SK-N-SH (cell line): ENCODE measurements around the gene PPP1R11. TPM values are rescaled to one million over a fixed set of nuclear protein-coding genes. Genes with fewer than 3 reads are reported as not detected.

Experiments
- CTCF ChIA-PET: fragments of 300-600, 350-600 bp; formaldehyde crosslinking; extraction: SDS; loops from one replicate; lab custom pipeline; 2021; lab: Yijun Ruan, JAX
- POLR2A ChIA-PET: fragments of 350-600 bp; sonication (Branson Sonifier 250); formaldehyde crosslinking; extraction: SDS; loops from one replicate; lab custom pipeline; 2020; ENCODE audit warnings: antibody characterized with exemption, inconsistent platforms; lab: Yijun Ruan, JAX
- DNase-seq: peaks from one replicate; pipeline ENCODE4 v3.0.0; 2012
- H2AFZ ChIP-seq: fragments of 200-600 bp; sonication (generic); 2 replicates; pipeline ENCODE4 v1.8.1; 2016; ENCODE audit warnings: antibody characterized with exemption, mild to moderate bottlenecking, low read depth
- H3F3A ChIP-seq: fragments of 200-600 bp; sonication (generic); replicated peaks from 2 replicates; pipeline ENCODE3; 2016; ENCODE audit warnings: antibody characterized with exemption, mild to moderate bottlenecking; ENCODE audit not compliant: insufficient read depth
- H3K27ac ChIP-seq, 2 experiments: fragments of 200-500 bp in 1 of 2; fragments of 200-600 bp in 1 of 2; sonication (Bioruptor generic) in 1 of 2; sonication (generic), shearing (Covaris generic) in 1 of 2; 2 replicates each; pipeline versions ENCODE4 v1.5.1 to v1.6.1; 2014 to 2016; ENCODE audit warnings: low read depth in 2 of 2, inconsistent platforms in 1 of 2, low read length in 1 of 2, mild to moderate bottlenecking in 1 of 2, mixed read lengths in 1 of 2
- H3K27me3 ChIP-seq: fragments of 200-600 bp; sonication (generic), shearing (Covaris generic); 2 replicates; pipeline ENCODE4 v1.6.1; 2016; ENCODE audit warnings: mixed run types; ENCODE audit not compliant: insufficient read depth
- H3K36me3 ChIP-seq, 2 experiments: fragments of 200-500 bp in 1 of 2; fragments of 200-600 bp in 1 of 2; sonication (Bioruptor generic) in 1 of 2; sonication (generic) in 1 of 2; replicated peaks in 1 of 2; 2 replicates each; pipeline versions ENCODE3 to v1.5.1; 2014 to 2016; ENCODE audit warnings: low read length in 1 of 2, mild to moderate bottlenecking in 1 of 2; ENCODE audit not compliant: insufficient read depth in 2 of 2, control insufficient read depth in 1 of 2
- H3K4me1 ChIP-seq, 2 experiments: fragments of 200-500 bp in 1 of 2; fragments of 200-600 bp in 1 of 2; sonication (Bioruptor generic) in 1 of 2; sonication (generic), shearing (Covaris generic) in 1 of 2; 2 replicates each; pipeline versions ENCODE4 v1.5.1 to v1.6.1; 2014 to 2016; ENCODE audit warnings: low read depth in 1 of 2, low read length in 1 of 2, mixed run types in 1 of 2; ENCODE audit not compliant: insufficient read depth in 2 of 2, control insufficient read depth in 1 of 2
- H3K4me2 ChIP-seq: fragments of 200-600 bp; sonication (generic), shearing (Covaris generic); 2 replicates; pipeline ENCODE4 v1.6.1; 2017; ENCODE audit warnings: mixed run types
- H3K4me3 ChIP-seq, 2 experiments: fragments of 200-500 bp in 1 of 2; fragments of 200-600 bp in 1 of 2; sonication (Bioruptor generic) in 1 of 2; sonication (generic), shearing (Covaris generic) in 1 of 2; 2 replicates each; pipeline versions ENCODE4 v1.5.1 to v1.8.1; 2014 to 2016; ENCODE audit warnings: low read depth in 2 of 2, inconsistent platforms in 1 of 2, low read length in 1 of 2, mild to moderate bottlenecking in 1 of 2, mixed read lengths in 1 of 2, moderate library complexity in 1 of 2
- H3K79me2 ChIP-seq: fragments of 200-600 bp; sonication (generic); 2 replicates; pipeline ENCODE4 v1.8.1; 2017; ENCODE audit warnings: mild to moderate bottlenecking; ENCODE audit not compliant: insufficient read depth
- H3K9ac ChIP-seq: fragments of 200-600 bp; sonication (generic); 2 replicates; pipeline ENCODE4 v1.6.1; 2017; ENCODE audit warnings: mixed run types
- H3K9me2 ChIP-seq: fragments of 200-600 bp; sonication (generic); 2 replicates; pipeline ENCODE4 v1.6.1; 2017; ENCODE audit warnings: mixed run types
- H3K9me3 ChIP-seq: fragments of 200-600 bp; sonication (generic); 2 replicates; pipeline ENCODE4 v1.6.1; 2017; ENCODE audit warnings: mixed run types, mild to moderate bottlenecking, moderate library complexity
- H4K20me1 ChIP-seq: fragments of 200-600 bp; sonication (generic); 2 replicates; pipeline ENCODE4 v1.6.1; 2017; ENCODE audit warnings: mild to moderate bottlenecking, mixed run types; ENCODE audit not compliant: insufficient read depth
- CHD2 ChIP-seq: fragments of 150-350 bp; IDR thresholded peaks from 2 replicates; pipeline ENCODE4 v1.6.1; 2018; ENCODE audit warnings: low read length; ENCODE audit not compliant: partially characterized antibody
- ELF1 ChIP-seq: IDR thresholded peaks from 2 replicates; pipeline ENCODE4 v1.4.0; 2012
- EP300 ChIP-seq, 2 experiments: IDR thresholded peaks; 2 replicates each; pipeline versions ENCODE4 v1.4.0 to v1.6.1; 2012; ENCODE audit warnings: borderline replicate concordance in 1 of 2, low read depth in 1 of 2, low read length in 1 of 2
- FOSL2 ChIP-seq: IDR thresholded peaks from 2 replicates; pipeline ENCODE4 v1.4.0; 2012; ENCODE audit warnings: low read depth, mild to moderate bottlenecking, moderate library complexity, borderline replicate concordance
- GABPA ChIP-seq: IDR thresholded peaks from 2 replicates; pipeline ENCODE4 v1.4.0; 2012; ENCODE audit warnings: low read depth, mild to moderate bottlenecking
- GATA2 ChIP-seq: sonication (generic); formaldehyde crosslinking; IDR thresholded peaks from 2 replicates; pipeline ENCODE4 v1.5.0; 2020; ENCODE audit warnings: mild to moderate bottlenecking, missing genetic modification reagents
- IRF3 ChIP-seq: fragments of 150-350 bp; IDR thresholded peaks from 2 replicates; pipeline ENCODE4 v1.6.1; 2016; ENCODE audit warnings: mild to moderate bottlenecking, low read depth, low read length
- MAX ChIP-seq: IDR thresholded peaks from 2 replicates; pipeline ENCODE4 v1.4.0; 2012; ENCODE audit warnings: low read depth
- MXI1 ChIP-seq: IDR thresholded peaks from 2 replicates; pipeline ENCODE4 v1.6.1; 2012; ENCODE audit warnings: mild to moderate bottlenecking, low read depth, low read length, improper control_type of control experiment
- NFIC ChIP-seq: IDR thresholded peaks from 2 replicates; pipeline ENCODE4 v1.4.0; 2012; ENCODE audit warnings: borderline replicate concordance
- POLR2AphosphoS5 ChIP-seq: IDR thresholded peaks from 2 replicates; pipeline ENCODE4 v1.6.1; 2012; ENCODE audit warnings: low read depth, low read length
- RAD21 ChIP-seq: IDR thresholded peaks from 2 replicates; pipeline ENCODE4 v1.6.1; 2012; ENCODE audit warnings: mild to moderate bottlenecking, low read length
- REST ChIP-seq: IDR thresholded peaks from 2 replicates; pipeline ENCODE4 v1.6.1; 2012; ENCODE audit warnings: mild to moderate bottlenecking, low read depth, low read length, moderate library complexity
- RXRA ChIP-seq: IDR thresholded peaks from 2 replicates; pipeline ENCODE4 v1.4.0; 2012; ENCODE audit warnings: low read depth, mild to moderate bottlenecking, borderline replicate concordance
- SMC3 ChIP-seq: IDR thresholded peaks from 2 replicates; pipeline ENCODE4 v1.6.1; 2012; ENCODE audit warnings: low read depth, low read length, improper control_type of control experiment
- TAF1 ChIP-seq: IDR thresholded peaks from 2 replicates; pipeline ENCODE4 v1.6.1; 2012; ENCODE audit warnings: low read depth, mild to moderate bottlenecking, low read length, moderate library complexity, borderline replicate concordance
- TEAD4 ChIP-seq: IDR thresholded peaks from 2 replicates; pipeline ENCODE4 v1.4.0; 2012; ENCODE audit warnings: mild to moderate bottlenecking, borderline replicate concordance; ENCODE audit not compliant: insufficient read depth
- USF1 ChIP-seq: IDR thresholded peaks from 2 replicates; pipeline ENCODE4 v1.4.0; 2012; ENCODE audit warnings: low read depth, borderline replicate concordance
- YY1 ChIP-seq: IDR thresholded peaks from 2 replicates; pipeline ENCODE4 v1.4.0; 2012; ENCODE audit warnings: low read depth, mild to moderate bottlenecking
- WGBS: methylation state at CpG from one replicate; pipeline ENCODE4 v1.1.6; 2017; ENCODE audit warnings: low lambda C conversion rate; 5-methylcytosine and 5-hydroxymethylcytosine counted together
- polyA plus RNA-seq, 3 experiments: library from polyadenylated mRNA; depleted of rRNA; stranded (reverse); fragments of >200 nt; gene quantifications; 2 replicates each; pipeline ENCODE4 v1.2.3, GENCODE V29; 2012

PPP1R11 gene
- polyA plus RNA-seq, 1 of the 3 experiments (the other 2 are of a cell fraction) = 46.8 TPM

GRCh38 chr6:30071081-30071818 lies 4.3 kb downstream of the PPP1R11 start:
- CTCF ChIA-PET = interaction anchor here (2.2 kb wide), 1 partner anchor 60 kb away, joined by 4 read pairs; no protein-coding TSS in a partner anchor
- POLR2A ChIA-PET = no interaction called here
- H3K4me2 ChIP-seq = no peak overlapping the region
- no peak overlapping the region for H3K9ac ChIP-seq
- no peaks in the 10 kb centered on the region for H3F3A ChIP-seq
- peaks cover 17% of the 10 kb centered on the region for H3K79me2 ChIP-seq
- TF ChIP-seq TEAD4 (no peak), IRF3 (no peak), RXRA (no peak), EP300 (IDR thresholded peaks at IDR 0.05; ENCODE audit: borderline replicate concordance in 1 of 2, low read depth in 1 of 2, low read length in 1 of 2) (no peak), TAF1 (no peak), POLR2AphosphoS5 (no peak), SMC3 (no peak), GATA2 (CRISPR knock-in tag) (no peak), ELF1 (no peak)
- TF ChIP-seq, all 33 proteins: peak for 0
- Histone ChIP-seq H3K27me3 (no peaks in the 10 kb centered on the region), H3K36me3 (peaks cover 0 to 19% of the 10 kb centered on the region in 2 experiments), H3K4me3 (no peak overlapping the region), H3K9me3 (no peaks in the 10 kb centered on the region), H2AFZ (no peak overlapping the region), H4K20me1 (no peaks in the 10 kb centered on the region), H3K9me2 (no peaks in the 10 kb centered on the region), H3K4me1 (peaks cover 0 to 11% of the 10 kb centered on the region in 2 experiments; a peak in 2 of 4 replicates), H3K27ac (no peak overlapping the region)
- DNase-seq = peak; percentile 11
- 93% methylated on average over 52 of the region's 68 CpGs for WGBS

- Histone ChIP-seq H2AFZ (no peak overlapping the region), H3K27me3 (no peaks in the 10 kb centered on the region), H3K36me3 (peaks cover 0 to 19% of the 10 kb centered on the region in 2 experiments), H3K9me3 (no peaks in the 10 kb centered on the region), H3K4me2 (no peak overlapping the region), H3K27ac (no peak overlapping the region), H3K4me1 (peaks cover 0 to 11% of the 10 kb centered on the region in 2 experiments; a peak in 2 of 4 replicates), H3K4me3 (no peak overlapping the region), H4K20me1 (no peaks in the 10 kb centered on the region), H3K9ac (no peak overlapping the region), H3K79me2 (peaks cover 17% of the 10 kb centered on the region), H3K9me2 (no peaks in the 10 kb centered on the region), H3F3A (no peaks in the 10 kb centered on the region)
- ChIA-PET POLR2A (no interaction called here), CTCF (no interaction called here)
- TF ChIP-seq YY1 (no peak), FOSL2 (no peak), MXI1 (no peak), RAD21 (no peak), MAX (no peak), GABPA (no peak), ELF1 (no peak), NFIC (no peak), EP300 (IDR thresholded peaks at IDR 0.05; ENCODE audit: borderline replicate concordance in 1 of 2, low read depth in 1 of 2, low read length in 1 of 2) (no peak), USF1 (no peak), CHD2 (no peak), IRF3 (no peak), REST (no peak)
- 72% methylated on average over 3 of the region's 3 CpGs for WGBS
- peak; percentile 11 for DNase-seq
These were observed 4.9 kb downstream of the PPP1R11 start for GRCh38 chr6:30071858-30072257.
